Measurements from ENCODE around the gene DNAJB4. TPM values are rescaled to one million over a fixed set of nuclear protein-coding genes. Genes with fewer than 3 reads are reported as not detected.

DNAJB4 gene
- total RNA-seq, 4 donors from 2014 or later, result 44.5 to 57.2 (median 50.8) TPM

GRCh38 chr1:78038491-78038939, 33.8 kb downstream of the DNAJB4 start:
- TF ChIP-seq CTCF (IDR thresholded peaks at IDR 0.05) (no peak), POLR2A (IDR thresholded peaks at IDR 0.05) (no peak)
- H3K27ac ChIP-seq, result no peak overlapping the region
- no peaks in the 10 kb centered on the region for H3K4me1 ChIP-seq
- intact Hi-C loops (cut with DNase I), result no loop called here
- no peak for DNase-seq
- H3K27me3 ChIP-seq, result no peaks in the 10 kb centered on the region
- H3K4me3 ChIP-seq (replicated peaks in 1 of 3), result no peak overlapping the region
- no peaks in the 10 kb centered on the region for H3K36me3 ChIP-seq
- no peaks in the 10 kb centered on the region for H3K9me3 ChIP-seq

GRCh38 chr1:78040484-78041089, 35.8 kb downstream of the DNAJB4 start:
- Histone ChIP-seq H3K27me3 (no peaks in the 10 kb centered on the region), H3K36me3 (no peaks in the 10 kb centered on the region), H3K9me3 (no peaks in the 10 kb centered on the region), H3K4me1 (no peaks in the 10 kb centered on the region), H3K27ac (no peak overlapping the region), H3K4me3 (replicated peaks in 1 of 3) (no peak overlapping the region)
- intact Hi-C loops (cut with DNase I), result no loop called here
- TF ChIP-seq CTCF (IDR thresholded peaks at IDR 0.05) (no peak), POLR2A (IDR thresholded peaks at IDR 0.05) (no peak)
- WGBS, 2 donors, result 88 to 89% methylated on average over 3 of the region's 3 CpGs
- DNase-seq, result no peak

- 71 to 75% methylated on average over 3 of the region's 3 CpGs for WGBS, 2 donors
- no peak overlapping the region for H3K27ac ChIP-seq
- TF ChIP-seq POLR2A (IDR thresholded peaks at IDR 0.05), result no peak
- no peak for TF ChIP-seq CTCF (IDR thresholded peaks at IDR 0.05)
- H3K4me1 ChIP-seq, result peaks cover 0 to 4% of the 10 kb centered on the region in 2 donors
- H3K4me3 ChIP-seq (replicated peaks in 1 of 3), result no peak overlapping the region
- no peaks in the 10 kb centered on the region for H3K36me3 ChIP-seq
- H3K9me3 ChIP-seq, result no peaks in the 10 kb centered on the region
- intact Hi-C loops (cut with DNase I), result no loop called here
- no peaks in the 10 kb centered on the region for H3K27me3 ChIP-seq
- DNase-seq, result no peak
Observed at GRCh38 chr1:78043436-78043835, 38.7 kb downstream of the DNAJB4 start.

GRCh38 chr1:78044796-78045562, 40.2 kb downstream of the DNAJB4 start:
- no peak for DNase-seq
- WGBS, 2 donors, result 78 to 83% methylated on average over 14 of the region's 14 CpGs
- Histone ChIP-seq H3K4me3 (replicated peaks in 1 of 3) (peak overlapping the region in 1 of 3 donors; percentile 43), H3K27me3 (no peaks in the 10 kb centered on the region), H3K36me3 (no peaks in the 10 kb centered on the region), H3K4me1 (peaks cover 0 to 4% of the 10 kb centered on the region in 2 donors), H3K9me3 (no peaks in the 10 kb centered on the region), H3K27ac (peak overlapping the region in 1 of 3 donors; percentile 35)
- TF ChIP-seq CTCF (IDR thresholded peaks at IDR 0.05) (no peak), POLR2A (IDR thresholded peaks at IDR 0.05) (no peak)
- intact Hi-C loops (cut with DNase I), result no loop called here

GRCh38 chr1:78045563-78045925, 40.8 kb downstream of the DNAJB4 start:
- no peaks in the 10 kb centered on the region for H3K36me3 ChIP-seq
- H3K4me3 ChIP-seq (replicated peaks in 1 of 3), result peak overlapping the region in 2 of 3 donors; percentile 19 to 43
- intact Hi-C loops (cut with DNase I), result no loop called here
- TF ChIP-seq POLR2A (IDR thresholded peaks at IDR 0.05), result no peak
- H3K27me3 ChIP-seq, result no peaks in the 10 kb centered on the region
- WGBS, 2 donors, result 58 to 60% methylated on average over 15 to 19 of the region's 19 CpGs
- H3K4me1 ChIP-seq, result peaks cover 0 to 4% of the 10 kb centered on the region in 2 donors
- H3K27ac ChIP-seq, result peak overlapping the region in 1 of 3 donors; percentile 35
- DNase-seq, result no peak
- no peaks in the 10 kb centered on the region for H3K9me3 ChIP-seq

Measured in thyroid gland (tissue), 4 donors.